ELR (cell line): ENCODE results near the gene SLC5A4.
"Not testable (repeated sequence)": the region's sequence is repeated elsewhere in the genome, so short reads cannot be mapped to it uniquely, and the experiment has no call there.

Experiments
- DNase-seq: peaks from one replicate; pipeline ENCODE4 v3.0.0-alpha.2; 2015; ENCODE audit warnings: low read depth

SLC5A4 gene

GRCh38 chr22:32199961-32200360 lies 55.2 kb downstream of the SLC5A4 start:
- DNase-seq = no peak

GRCh38 chr22:32199341-32199740 lies 55.8 kb downstream of the SLC5A4 start:
- DNase-seq = no peak

GRCh38 chr22:32197553-32198226 lies 57.5 kb downstream of the SLC5A4 start:
- DNase-seq = not testable (repeated sequence)

- DNase-seq = not testable (repeated sequence)
These were observed 59.2 kb downstream of the SLC5A4 start for GRCh38 chr22:32195900-32196299.

- not testable (repeated sequence) for DNase-seq
These were observed 61.8 kb downstream of the SLC5A4 start for GRCh38 chr22:32193346-32193745.

- not testable (repeated sequence) for DNase-seq
These were observed 64.1 kb downstream of the SLC5A4 start for GRCh38 chr22:32191021-32191420.

- DNase-seq = no peak
These were observed 69.3 kb downstream of the SLC5A4 start for GRCh38 chr22:32185821-32186220.

GRCh38 chr22:32183625-32184024 lies 71.5 kb downstream of the SLC5A4 start:
- no peak for DNase-seq

- DNase-seq = no peak
These were observed 74.1 kb downstream of the SLC5A4 start for GRCh38 chr22:32181043-32181442.

GRCh38 chr22:32177221-32177765 lies 77.9 kb downstream of the SLC5A4 start:
- DNase-seq = no peak

- no peak for DNase-seq
These were observed 79.2 kb downstream of the SLC5A4 start for GRCh38 chr22:32175683-32176644.

- DNase-seq = no peak
These were observed 80.0 kb downstream of the SLC5A4 start for GRCh38 chr22:32175115-32175514.
